GM19438 (cell line): Measurements from ENCODE around the gene SPDYE1.

Source experiments
- ATAC-seq: cut with Tn5 transposase; IDR thresholded peaks from one replicate; pipeline ENCODE4 v1.9.1; 2021; ENCODE audit warnings: low read depth; ENCODE audit not compliant: unreplicated experiment

SPDYE1 gene

DNA sequence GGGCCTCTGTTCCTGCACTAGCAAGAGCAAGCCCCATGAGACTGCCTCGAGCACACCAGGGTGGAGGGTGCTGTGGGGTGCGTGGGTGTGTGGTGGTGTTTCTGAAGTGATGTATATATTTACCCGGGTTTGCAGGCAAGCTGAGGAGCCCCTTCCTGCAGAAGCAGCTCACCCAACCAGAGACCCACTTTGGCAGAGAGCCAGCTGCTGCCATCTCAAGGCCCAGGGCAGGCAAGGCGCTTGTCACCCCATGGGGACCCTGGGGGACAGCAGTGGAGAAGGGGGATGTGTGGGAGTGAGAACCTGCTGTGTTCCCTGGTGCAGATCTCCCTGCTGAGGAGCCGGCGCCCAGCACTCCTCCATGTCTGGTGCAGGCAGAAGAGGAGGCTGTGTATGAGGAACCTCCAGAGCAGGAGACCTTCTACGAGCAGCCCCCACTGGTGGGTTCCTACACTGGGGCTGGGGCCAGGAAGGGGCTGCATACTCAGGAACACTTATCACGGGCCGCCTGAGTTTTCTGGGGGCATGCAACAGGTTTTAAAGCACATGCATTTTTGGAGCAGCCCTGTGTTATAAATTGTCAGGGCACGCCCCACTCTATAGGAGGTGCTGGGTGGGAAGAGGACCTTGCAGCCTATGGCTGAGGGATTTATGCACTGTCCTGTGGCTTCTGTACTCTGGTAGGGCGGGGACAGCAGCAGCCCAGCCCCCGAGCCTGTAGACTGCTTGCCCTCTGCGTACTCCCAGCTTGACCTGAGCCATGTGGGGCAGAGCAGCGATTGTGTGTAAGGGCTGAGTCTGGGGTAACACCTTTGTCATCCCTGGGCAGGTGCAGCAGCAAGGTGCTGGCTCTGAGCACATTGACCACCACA is 61.8 kb downstream of the SPDYE1 start:
- no peak for ATAC-seq
